K562 (cell line): ENCODE results near the gene DBNDD2. TPM values are rescaled to one million over a fixed set of nuclear protein-coding genes. Genes with fewer than 3 reads are reported as not detected.

ENCODE experiments used
- FOXA1 ChIP-seq: fragments of 450-650 bp; IDR thresholded peaks from 2 replicates; pipeline ENCODE4 v1.6.1; 2016; ENCODE audit warnings: mild to moderate bottlenecking, borderline replicate concordance
- JUND ChIP-seq, 2 experiments: IDR thresholded peaks; 2 replicates in 1 of 2; 3 replicates in 1 of 2; pipeline ENCODE4 v1.6.1; 2011; ENCODE audit warnings: borderline replicate concordance in 2 of 2, low read depth in 2 of 2, low read length in 2 of 2, improper control_type of control experiment in 1 of 2, missing biosample characterization in 1 of 2, missing genetic modification characterization in 1 of 2, missing genetic modification reagents in 1 of 2
- MTA3 ChIP-seq: fragments of 450-650 bp; formaldehyde crosslinking; IDR thresholded peaks from 2 replicates; pipeline ENCODE4 v1.6.1; 2017; ENCODE audit warnings: mild to moderate bottlenecking, borderline replicate concordance
- RFX7 ChIP-seq: fragments of 250-450 bp; sonication (Bioruptor Pico); IDR thresholded peaks from 2 replicates; pipeline ENCODE4 v1.5.1; 2021; ENCODE audit warnings: mild to moderate bottlenecking
- polyA plus RNA-seq, 8 experiments: library from polyadenylated mRNA; depleted of rRNA in 4 of 8; stranded (reverse) in 5 of 8; unstranded in 3 of 8; fragments of >200 nt; fragmentation: Nextera tagmentation in 2 of 8; fragmentation: Illumina TruSeq in 1 of 8; extraction: Ambion mirVana in 2 of 8; extraction: Trizol in 1 of 8; gene quantifications; 2 replicates each; pipeline versions ENCODE4 v1.2.1 to v1.2.3, GENCODE V29; 2011 to 2014; ENCODE audit warnings: inconsistent platforms in 1 of 8, missing spikeins in 1 of 8
- total RNA-seq, 7 experiments: library from RNA; depleted of rRNA in 6 of 7; stranded (reverse); fragments of >200 nt in 6 of 7; fragmentation: Illumina TruSeq in 2 of 7; extraction: Trizol in 2 of 7; gene quantifications; 2 replicates each; pipeline versions ENCODE4 v1.2.1 to v1.2.3, GENCODE V29; 2011 to 2021; ENCODE audit warnings: low replicate concordance in 1 of 7
- TF ChIP-seq, protein P1 (sequence below), 2 experiments: fragments of 450-650 bp in 1 of 2; IDR thresholded peaks; 2 replicates each; pipeline ENCODE4 v1.6.1; 2011 to 2017; ENCODE audit warnings: low read depth in 2 of 2, antibody characterized with exemption in 1 of 2, borderline replicate concordance in 1 of 2, low read length in 1 of 2, mild to moderate bottlenecking in 1 of 2, mixed read lengths in 1 of 2; ENCODE audit not compliant: control insufficient read depth in 1 of 2
- TF ChIP-seq, protein P2 (sequence below): sonication (generic); formaldehyde crosslinking; IDR thresholded peaks from 2 replicates; pipeline ENCODE4 v1.8.0; 2022; ENCODE audit warnings: missing genetic modification reagents, mild to moderate bottlenecking, borderline replicate concordance
- TF ChIP-seq, protein P3 (sequence below): sonication (generic); formaldehyde crosslinking; IDR thresholded peaks from 2 replicates; pipeline ENCODE4 v1.8.0; 2022; ENCODE audit warnings: mild to moderate bottlenecking, missing genetic modification reagents, borderline replicate concordance
- TF ChIP-seq, protein P4 (sequence below): sonication (generic); formaldehyde crosslinking; IDR thresholded peaks from 2 replicates; pipeline ENCODE4 v1.8.0; 2023; ENCODE audit warnings: mild to moderate bottlenecking, missing genetic modification reagents
- TF ChIP-seq, protein P5 (sequence below): fragments of 450-650 bp; formaldehyde crosslinking; IDR thresholded peaks from 2 replicates; pipeline ENCODE4 v1.4.0; 2020; ENCODE audit warnings: mild to moderate bottlenecking, moderate library complexity
- TF ChIP-seq, protein P6 (sequence below): fragments of 450-650 bp; IDR thresholded peaks from 2 replicates; pipeline ENCODE4 v1.6.1; 2018; ENCODE audit warnings: mild to moderate bottlenecking, low read depth; ENCODE audit not compliant: partially characterized antibody

The DBNDD2 gene
- total and polyA plus RNA-seq, 9 of the 15 experiments (the other 6 are each of a cell fraction or from before 2014, with no cell fraction given) = 12.8 to 64.0 (median 35.8) TPM

DNA sequence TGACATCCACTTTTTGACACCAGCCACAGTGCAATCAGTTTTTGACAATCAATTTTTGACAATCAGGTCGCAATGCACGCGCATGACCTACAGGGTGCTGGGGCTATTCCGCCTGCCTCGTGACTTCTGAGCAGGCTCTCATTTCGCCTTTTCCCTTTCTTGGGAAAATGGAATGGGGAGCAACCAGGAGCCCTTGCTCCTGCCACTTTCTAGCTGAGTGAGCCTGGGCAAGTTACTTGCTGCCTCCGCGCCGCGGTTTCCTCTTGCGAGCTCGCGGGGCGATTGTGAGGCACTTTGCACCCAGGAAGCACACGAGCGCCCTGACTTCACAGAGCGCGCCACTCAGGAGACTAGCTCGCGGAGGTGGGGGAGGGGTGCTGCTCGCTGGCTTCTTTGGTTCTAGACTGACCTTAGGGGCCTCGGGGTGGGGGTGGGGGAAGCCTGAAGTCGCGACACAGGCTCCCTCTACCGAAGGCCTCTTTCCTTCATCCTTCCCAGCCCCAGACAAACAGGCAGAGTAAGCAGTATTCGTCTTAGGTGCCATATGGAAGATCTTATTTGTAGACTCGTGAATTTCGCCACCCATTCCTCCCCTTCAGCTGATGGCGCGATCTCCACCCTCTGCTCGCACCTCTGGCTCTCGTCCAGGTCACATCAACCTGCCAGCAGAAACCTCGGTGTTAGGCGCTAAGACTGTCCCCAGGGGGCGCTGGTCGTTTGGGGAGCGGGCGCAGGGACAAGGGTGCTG, 34.6 kb upstream of the DBNDD2 start (continued):
- TF ChIP-seq, protein P1, sequence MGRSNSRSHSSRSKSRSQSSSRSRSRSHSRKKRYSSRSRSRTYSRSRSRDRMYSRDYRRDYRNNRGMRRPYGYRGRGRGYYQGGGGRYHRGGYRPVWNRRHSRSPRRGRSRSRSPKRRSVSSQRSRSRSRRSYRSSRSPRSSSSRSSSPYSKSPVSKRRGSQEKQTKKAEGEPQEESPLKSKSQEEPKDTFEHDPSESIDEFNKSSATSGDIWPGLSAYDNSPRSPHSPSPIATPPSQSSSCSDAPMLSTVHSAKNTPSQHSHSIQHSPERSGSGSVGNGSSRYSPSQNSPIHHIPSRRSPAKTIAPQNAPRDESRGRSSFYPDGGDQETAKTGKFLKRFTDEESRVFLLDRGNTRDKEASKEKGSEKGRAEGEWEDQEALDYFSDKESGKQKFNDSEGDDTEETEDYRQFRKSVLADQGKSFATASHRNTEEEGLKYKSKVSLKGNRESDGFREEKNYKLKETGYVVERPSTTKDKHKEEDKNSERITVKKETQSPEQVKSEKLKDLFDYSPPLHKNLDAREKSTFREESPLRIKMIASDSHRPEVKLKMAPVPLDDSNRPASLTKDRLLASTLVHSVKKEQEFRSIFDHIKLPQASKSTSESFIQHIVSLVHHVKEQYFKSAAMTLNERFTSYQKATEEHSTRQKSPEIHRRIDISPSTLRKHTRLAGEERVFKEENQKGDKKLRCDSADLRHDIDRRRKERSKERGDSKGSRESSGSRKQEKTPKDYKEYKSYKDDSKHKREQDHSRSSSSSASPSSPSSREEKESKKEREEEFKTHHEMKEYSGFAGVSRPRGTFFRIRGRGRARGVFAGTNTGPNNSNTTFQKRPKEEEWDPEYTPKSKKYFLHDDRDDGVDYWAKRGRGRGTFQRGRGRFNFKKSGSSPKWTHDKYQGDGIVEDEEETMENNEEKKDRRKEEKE (IDR thresholded peaks at IDR 0.05; ENCODE audit: borderline replicate concordance in 1 of 2, control insufficient read depth in 1 of 2, low read depth in 2 of 2, low read length in 1 of 2) = no peak
- TF ChIP-seq RFX7 (CRISPR knock-in tag) = no peak
- TF ChIP-seq, protein P2, sequence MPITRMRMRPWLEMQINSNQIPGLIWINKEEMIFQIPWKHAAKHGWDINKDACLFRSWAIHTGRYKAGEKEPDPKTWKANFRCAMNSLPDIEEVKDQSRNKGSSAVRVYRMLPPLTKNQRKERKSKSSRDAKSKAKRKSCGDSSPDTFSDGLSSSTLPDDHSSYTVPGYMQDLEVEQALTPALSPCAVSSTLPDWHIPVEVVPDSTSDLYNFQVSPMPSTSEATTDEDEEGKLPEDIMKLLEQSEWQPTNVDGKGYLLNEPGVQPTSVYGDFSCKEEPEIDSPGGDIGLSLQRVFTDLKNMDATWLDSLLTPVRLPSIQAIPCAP = no peak
- TF ChIP-seq, protein P3, sequence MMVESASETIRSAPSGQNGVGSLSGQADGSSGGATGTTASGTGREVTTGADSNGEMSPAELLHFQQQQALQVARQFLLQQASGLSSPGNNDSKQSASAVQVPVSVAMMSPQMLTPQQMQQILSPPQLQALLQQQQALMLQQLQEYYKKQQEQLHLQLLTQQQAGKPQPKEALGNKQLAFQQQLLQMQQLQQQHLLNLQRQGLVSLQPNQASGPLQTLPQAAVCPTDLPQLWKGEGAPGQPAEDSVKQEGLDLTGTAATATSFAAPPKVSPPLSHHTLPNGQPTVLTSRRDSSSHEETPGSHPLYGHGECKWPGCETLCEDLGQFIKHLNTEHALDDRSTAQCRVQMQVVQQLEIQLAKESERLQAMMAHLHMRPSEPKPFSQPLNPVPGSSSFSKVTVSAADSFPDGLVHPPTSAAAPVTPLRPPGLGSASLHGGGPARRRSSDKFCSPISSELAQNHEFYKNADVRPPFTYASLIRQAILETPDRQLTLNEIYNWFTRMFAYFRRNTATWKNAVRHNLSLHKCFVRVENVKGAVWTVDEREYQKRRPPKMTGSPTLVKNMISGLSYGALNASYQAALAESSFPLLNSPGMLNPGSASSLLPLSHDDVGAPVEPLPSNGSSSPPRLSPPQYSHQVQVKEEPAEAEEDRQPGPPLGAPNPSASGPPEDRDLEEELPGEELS = no peak
- peak; percentile 72 for TF ChIP-seq JUND (IDR thresholded peaks at IDR 0.05; ENCODE audit: borderline replicate concordance, low read depth, low read length)
- TF ChIP-seq JUND (tag; IDR thresholded peaks at IDR 0.05; ENCODE audit: borderline replicate concordance, low read depth, low read length) = peak; percentile 29; the same call in 1 of the 3 replicates
- TF ChIP-seq, protein P4, sequence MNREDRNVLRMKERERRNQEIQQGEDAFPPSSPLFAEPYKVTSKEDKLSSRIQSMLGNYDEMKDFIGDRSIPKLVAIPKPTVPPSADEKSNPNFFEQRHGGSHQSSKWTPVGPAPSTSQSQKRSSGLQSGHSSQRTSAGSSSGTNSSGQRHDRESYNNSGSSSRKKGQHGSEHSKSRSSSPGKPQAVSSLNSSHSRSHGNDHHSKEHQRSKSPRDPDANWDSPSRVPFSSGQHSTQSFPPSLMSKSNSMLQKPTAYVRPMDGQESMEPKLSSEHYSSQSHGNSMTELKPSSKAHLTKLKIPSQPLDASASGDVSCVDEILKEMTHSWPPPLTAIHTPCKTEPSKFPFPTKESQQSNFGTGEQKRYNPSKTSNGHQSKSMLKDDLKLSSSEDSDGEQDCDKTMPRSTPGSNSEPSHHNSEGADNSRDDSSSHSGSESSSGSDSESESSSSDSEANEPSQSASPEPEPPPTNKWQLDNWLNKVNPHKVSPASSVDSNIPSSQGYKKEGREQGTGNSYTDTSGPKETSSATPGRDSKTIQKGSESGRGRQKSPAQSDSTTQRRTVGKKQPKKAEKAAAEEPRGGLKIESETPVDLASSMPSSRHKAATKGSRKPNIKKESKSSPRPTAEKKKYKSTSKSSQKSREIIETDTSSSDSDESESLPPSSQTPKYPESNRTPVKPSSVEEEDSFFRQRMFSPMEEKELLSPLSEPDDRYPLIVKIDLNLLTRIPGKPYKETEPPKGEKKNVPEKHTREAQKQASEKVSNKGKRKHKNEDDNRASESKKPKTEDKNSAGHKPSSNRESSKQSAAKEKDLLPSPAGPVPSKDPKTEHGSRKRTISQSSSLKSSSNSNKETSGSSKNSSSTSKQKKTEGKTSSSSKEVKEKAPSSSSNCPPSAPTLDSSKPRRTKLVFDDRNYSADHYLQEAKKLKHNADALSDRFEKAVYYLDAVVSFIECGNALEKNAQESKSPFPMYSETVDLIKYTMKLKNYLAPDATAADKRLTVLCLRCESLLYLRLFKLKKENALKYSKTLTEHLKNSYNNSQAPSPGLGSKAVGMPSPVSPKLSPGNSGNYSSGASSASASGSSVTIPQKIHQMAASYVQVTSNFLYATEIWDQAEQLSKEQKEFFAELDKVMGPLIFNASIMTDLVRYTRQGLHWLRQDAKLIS (CRISPR knock-in tag) = 0 out of 2 replicates have a peak, but pooled peaks have one; percentile 31
- TF ChIP-seq, protein P5, sequence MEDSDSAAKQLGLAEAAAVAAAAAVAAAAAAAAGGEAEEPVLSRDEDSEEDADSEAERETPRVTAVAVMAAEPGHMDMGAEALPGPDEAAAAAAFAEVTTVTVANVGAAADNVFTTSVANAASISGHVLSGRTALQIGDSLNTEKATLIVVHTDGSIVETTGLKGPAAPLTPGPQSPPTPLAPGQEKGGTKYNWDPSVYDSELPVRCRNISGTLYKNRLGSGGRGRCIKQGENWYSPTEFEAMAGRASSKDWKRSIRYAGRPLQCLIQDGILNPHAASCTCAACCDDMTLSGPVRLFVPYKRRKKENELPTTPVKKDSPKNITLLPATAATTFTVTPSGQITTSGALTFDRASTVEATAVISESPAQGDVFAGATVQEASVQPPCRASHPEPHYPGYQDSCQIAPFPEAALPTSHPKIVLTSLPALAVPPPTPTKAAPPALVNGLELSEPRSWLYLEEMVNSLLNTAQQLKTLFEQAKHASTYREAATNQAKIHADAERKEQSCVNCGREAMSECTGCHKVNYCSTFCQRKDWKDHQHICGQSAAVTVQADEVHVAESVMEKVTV = peak; percentile 94
- TF ChIP-seq, protein P6, sequence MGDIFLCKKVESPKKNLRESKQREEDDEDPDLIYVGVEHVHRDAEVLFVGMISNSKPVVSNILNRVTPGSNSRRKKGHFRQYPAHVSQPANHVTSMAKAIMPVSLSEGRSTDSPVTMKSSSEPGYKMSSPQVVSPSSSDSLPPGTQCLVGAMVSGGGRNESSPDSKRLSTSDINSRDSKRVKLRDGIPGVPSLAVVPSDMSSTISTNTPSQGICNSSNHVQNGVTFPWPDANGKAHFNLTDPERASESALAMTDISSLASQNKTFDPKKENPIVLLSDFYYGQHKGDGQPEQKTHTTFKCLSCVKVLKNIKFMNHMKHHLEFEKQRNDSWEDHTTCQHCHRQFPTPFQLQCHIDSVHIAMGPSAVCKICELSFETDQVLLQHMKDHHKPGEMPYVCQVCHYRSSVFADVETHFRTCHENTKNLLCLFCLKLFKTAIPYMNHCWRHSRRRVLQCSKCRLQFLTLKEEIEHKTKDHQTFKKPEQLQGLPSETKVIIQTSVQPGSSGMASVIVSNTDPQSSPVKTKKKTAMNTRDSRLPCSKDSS = no peak
- TF ChIP-seq FOXA1 = no peak
- TF ChIP-seq MTA3 = peak; percentile 38; the same call in 1 of the 2 replicates
